Activated CD4-positive, alpha-beta T cell treated with anti-CD3 and anti-CD28 coated beads, Interleukin-2, amount 50 U/mL, for 1 hour (primary cell): ENCODE results near the gene FOSB.
A peak's percentile ranks its signal among the peaks of the same experiment; 100 is the strongest.

Source experiments
- DNase-seq: peaks from one replicate; pipeline ENCODE4 v3.0.0-alpha.2; 2020

FOSB gene

GRCh38 chr19:45469132-45469944 lies 1.5 kb downstream of the FOSB start:
- peak; percentile 85 for DNase-seq

- DNase-seq = peak; percentile 39
These were observed 2.4 kb downstream of the FOSB start for GRCh38 chr19:45469945-45470761.

DNA sequence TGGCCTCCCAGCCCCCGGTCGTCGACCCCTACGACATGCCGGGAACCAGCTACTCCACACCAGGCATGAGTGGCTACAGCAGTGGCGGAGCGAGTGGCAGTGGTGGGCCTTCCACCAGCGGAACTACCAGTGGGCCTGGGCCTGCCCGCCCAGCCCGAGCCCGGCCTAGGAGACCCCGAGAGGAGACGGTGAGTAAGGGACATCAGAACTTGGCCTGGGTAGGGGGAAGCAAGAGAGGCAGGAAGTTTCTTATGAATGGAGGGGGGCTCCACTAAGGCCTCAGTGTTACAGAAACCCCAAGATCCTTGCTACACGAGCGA lies 2.9 kb downstream of the FOSB start:
- peak; percentile 16 for DNase-seq

DNA sequence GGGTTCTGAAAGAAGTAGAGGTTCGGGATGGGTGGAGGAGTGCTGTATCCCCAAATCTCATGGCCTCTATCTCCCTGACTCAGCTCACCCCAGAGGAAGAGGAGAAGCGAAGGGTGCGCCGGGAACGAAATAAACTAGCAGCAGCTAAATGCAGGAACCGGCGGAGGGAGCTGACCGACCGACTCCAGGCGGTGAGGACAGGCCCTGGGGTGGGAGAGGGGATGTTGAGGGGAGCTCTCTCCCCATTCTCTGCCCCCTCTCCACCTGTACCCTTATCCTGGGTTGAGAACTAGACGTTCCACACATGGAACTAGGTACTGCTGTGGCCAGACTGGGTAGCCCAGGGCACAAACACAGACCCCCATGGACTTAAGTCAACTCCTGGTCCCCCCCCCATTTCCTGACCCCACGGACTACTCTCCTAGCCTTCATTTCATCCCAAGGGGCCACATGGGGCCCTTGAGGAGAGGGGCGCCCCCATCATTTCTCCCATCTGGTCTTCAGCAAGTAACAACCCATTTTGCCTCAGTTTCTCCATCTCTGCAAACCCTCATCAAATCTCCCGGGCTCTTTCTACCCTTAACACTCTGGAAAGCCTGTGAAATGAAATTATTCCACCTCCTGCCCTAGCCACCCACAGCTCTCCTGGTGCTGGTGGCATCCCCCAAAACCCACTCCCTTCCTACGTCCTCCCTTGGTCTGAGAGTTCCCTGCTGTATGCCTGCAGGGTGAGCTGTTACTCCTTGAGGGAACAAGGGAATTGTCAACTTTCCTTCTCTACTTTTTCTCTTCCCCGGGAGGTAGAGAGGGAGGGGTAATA lies 3.5 kb downstream of the FOSB start:
- peak; percentile 16 for DNase-seq

- DNase-seq = no peak
These were observed 4.3 kb downstream of the FOSB start for GRCh38 chr19:45471931-45472562.

DNA sequence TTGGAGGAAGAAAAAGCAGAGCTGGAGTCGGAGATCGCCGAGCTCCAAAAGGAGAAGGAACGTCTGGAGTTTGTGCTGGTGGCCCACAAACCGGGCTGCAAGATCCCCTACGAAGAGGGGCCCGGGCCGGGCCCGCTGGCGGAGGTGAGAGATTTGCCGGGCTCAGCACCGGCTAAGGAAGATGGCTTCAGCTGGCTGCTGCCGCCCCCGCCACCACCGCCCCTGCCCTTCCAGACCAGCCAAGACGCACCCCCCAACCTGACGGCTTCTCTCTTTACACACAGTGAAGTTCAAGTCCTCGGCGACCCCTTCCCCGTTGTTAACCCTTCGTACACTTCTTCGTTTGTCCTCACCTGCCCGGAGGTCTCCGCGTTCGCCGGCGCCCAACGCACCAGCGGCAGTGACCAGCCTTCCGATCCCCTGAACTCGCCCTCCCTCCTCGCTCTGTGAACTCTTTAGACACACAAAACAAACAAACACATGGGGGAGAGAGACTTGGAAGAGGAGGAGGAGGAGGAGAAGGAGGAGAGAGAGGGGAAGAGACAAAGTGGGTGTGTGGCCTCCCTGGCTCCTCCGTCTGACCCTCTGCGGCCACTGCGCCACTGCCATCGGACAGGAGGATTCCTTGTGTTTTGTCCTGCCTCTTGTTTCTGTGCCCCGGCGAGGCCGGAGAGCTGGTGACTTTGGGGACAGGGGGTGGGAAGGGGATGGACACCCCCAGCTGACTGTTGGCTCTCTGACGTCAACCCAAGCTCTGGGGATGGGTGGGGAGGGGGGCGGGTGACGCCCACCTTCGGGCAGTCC lies 5.0 kb downstream of the FOSB start:
- peak; percentile 35 for DNase-seq

DNA sequence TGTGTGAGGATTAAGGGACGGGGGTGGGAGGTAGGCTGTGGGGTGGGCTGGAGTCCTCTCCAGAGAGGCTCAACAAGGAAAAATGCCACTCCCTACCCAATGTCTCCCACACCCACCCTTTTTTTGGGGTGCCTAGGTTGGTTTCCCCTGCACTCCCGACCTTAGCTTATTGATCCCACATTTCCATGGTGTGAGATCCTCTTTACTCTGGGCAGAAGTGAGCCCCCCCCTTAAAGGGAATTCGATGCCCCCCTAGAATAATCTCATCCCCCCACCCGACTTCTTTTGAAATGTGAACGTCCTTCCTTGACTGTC lies 5.5 kb downstream of the FOSB start:
- peak; percentile 30 for DNase-seq

GRCh38 chr19:45473682-45474605 lies 6.1 kb downstream of the FOSB start:
- DNase-seq = peak; percentile 57

DNA sequence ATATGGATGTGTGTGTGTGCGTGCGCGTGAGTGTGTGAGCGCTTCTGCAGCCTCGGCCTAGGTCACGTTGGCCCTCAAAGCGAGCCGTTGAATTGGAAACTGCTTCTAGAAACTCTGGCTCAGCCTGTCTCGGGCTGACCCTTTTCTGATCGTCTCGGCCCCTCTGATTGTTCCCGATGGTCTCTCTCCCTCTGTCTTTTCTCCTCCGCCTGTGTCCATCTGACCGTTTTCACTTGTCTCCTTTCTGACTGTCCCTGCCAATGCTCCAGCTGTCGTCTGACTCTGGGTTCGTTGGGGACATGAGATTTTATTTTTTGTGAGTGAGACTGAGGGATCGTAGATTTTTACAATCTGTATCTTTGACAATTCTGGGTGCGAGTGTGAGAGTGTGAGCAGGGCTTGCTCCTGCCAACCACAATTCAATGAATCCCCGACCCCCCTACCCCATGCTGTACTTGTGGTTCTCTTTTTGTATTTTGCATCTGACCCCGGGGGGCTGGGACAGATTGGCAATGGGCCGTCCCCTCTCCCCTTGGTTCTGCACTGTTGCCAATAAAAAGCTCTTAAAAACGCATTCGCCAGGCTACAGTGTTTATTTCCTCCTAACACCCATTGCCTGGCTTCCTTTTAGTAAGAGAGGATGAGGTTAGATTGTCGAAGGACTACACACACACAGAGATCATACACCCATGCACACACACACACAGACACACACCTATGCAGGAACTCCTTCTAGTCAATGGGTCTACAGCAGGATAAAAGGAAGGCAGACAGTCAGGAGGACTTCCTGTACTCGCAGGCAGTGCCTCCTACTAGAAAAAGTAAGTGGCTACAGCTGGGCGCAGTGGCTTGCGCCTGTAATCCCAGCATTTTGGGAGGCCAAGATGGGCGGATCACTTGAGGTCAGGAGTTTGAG lies 7.1 kb downstream of the FOSB start:
- peak; percentile 64 for DNase-seq

DNA sequence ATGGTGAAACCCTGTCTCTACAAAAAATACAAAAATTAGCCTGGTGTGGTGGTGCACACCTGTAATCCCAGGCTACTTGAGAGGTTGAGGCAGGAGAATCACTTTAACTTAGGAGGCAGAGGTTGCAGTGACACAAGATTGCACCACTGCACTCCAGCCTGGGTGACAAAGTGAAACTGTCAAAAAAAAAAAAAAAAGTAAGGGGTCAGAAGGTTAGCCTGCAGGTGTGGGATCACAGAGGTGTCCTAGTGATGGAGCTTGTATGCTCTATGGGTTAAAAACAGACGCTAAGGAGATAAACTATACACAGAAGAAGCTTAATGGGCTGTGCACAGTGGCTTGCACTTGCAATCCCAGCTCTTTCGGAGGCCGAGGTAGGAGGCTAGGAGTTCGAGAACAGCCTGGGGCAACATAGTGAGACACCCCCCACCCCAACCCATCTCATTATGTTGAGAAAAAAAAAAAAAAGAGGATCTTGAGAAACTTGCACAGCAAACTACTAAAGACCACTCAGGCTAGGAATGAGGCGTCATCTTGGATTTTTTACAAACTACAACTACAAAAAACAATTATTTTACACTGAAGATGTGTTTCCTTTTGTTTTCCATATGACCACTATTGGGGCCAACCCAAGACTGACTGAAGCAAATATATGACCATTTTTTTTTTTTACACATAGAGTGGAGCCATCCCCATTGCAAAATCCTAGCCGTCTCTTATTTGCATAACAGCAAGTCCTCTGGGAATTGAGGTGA lies 7.9 kb downstream of the FOSB start:
- peak; percentile 39 for DNase-seq

DNA sequence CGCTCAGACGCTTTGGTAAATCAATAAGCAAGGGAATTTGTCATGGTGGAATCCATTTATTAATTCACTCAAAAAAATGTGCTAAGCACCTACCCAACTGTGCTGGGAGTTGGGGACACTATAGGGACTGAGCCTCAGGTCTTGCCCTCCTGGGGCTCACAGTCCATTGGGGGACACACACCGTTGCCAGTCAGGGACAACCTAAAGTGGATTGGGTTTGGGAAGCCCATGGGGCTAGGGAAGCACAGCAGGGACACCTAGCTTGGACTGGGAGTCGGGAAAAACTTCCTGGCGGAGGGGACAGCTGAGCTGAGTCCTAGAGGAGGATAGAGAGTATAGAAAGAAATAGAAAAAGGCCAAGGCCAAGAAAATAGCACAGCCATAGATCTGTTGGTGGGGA lies 8.5 kb downstream of the FOSB start:
- DNase-seq = no peak

DNA sequence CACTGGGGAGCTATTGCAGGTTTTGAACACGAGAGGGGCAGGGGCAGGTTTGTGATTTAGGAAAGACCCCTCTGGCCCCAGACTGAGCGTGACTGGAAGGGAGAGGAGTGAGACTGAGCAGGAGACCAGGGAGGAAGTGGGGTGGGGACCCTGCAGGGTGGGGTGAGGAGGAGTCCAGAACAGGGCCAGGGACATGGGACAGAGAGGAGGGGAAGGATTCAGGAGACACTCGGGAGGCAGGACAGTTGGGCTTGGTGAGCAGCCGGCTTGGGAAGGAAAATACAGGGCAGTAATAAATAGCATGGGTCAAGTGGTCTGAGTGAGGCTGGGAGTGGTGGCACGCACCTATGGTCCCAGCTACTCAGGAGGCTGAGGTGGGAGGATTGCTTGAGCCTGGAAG lies 9.4 kb downstream of the FOSB start:
- DNase-seq = no peak

DNA sequence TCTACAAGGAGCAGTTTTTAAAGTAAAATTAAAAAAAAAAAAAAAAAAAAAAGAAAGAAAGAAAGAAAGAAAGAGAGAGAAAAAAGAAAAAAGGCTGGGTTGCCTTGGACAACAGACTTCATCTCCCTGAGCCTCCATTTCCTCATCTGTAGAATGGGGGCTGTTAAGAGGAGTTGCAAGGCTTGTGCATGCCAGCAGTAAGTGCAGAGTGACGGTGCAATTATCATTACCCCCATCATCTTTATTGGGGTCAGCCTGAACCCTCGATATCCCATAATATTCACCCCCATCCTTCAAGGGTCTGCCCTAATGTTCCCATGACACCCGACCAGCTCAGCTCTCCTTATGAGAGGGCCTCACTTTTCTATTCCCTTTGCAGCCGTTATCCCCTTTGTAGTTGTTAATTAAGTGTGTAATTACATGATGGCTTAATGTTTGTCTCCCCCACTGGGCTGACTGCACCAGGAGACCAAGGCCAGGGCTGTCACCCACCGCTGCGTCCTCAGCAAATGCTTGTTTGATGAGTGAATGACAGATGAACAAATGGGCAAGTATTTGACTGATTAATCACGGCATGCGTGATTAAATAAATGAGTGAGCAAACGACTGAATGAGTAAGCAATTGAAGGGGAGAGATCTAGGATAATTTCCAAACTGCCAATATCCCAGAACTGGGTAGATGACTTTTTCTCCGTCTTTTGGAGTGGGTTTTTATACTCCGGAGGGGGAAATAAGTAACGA lies 10.1 kb downstream of the FOSB start:
- DNase-seq = no peak

- peak; percentile 88 for DNase-seq
These were observed 10.8 kb downstream of the FOSB start for GRCh38 chr19:45478454-45479238.

GRCh38 chr19:45483033-45483432 lies 15.2 kb downstream of the FOSB start:
- DNase-seq = no peak

DNA sequence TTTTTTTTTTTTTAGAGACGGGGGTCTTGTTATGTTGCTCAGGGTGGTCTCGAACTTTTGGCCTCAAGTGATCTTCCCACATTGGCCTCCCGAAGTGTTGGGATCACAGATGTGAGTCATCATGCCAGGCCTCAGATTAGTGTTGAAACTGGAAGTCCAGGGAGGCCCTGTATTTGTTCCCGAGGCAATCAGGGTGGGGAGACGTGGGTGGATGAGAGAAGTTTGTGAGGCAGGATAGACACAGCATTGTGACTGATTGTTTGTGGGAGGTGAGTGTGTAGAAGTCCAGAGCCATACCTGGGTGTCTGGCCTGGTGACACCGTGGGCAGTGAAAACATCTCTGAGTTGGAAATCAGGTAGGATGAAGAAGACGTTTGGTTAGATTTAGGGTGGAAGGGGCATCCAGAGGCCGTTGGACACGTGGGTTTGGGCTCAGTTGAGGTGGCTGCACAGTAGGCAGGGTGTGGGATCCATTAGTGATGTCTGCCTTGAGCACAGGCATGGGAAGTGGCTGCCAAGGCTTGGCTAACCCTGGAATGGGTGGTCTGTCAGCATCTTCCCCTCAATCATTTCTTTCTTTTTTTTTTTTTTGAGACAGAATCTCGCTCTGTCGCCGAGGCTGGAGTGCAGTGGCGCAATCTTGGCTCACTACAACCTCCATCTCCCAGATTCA lies 16.6 kb downstream of the FOSB start:
- DNase-seq = no peak
